ENCODE results near the gene TNP1. TPM values are rescaled to one million over a fixed set of nuclear protein-coding genes. Genes with fewer than 3 reads are reported as not detected.
A peak's percentile ranks its signal among the peaks of the same experiment; 100 is the strongest.

Gene TNP1
- total and polyA plus RNA-seq, 2 donors (not counting 1 experiment from before 2014, with no cell fraction given), result not detected

DNA sequence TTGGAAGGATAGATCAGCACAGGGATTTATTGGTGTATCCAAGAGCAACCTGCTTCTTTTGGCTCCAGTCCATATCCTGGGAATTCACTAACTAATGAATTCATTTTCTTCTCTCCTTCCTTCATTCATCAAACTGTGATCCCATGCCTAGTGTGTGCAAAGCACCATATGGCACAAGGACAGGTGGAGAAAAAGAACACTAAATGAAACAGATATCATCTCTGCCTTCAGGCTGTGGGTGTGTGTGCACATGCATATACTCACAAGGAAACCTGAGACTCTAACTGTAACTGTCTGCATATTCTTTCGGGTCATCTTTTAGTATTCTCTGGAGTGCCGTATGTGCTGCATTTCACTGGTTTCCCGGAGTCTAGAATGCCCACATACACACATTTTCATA is 20.2 kb downstream of the TNP1 start:
- Histone ChIP-seq H3K4me3 (replicated peaks in 1 of 4; ENCODE audit: control extremely low read depth in 1 of 4, insufficient read depth in 1 of 4, low read depth in 3 of 4, low read length in 4 of 4) (no peak overlapping the region), H3K9me3 (ENCODE audit: control insufficient read depth, insufficient read depth, low read depth, low read length) (no peaks in the 10 kb centered on the region), H3K27me3 (ENCODE audit: control insufficient read depth, insufficient read depth, low read length) (peaks cover 2% of the 10 kb centered on the region), H3K79me2 (ENCODE audit: control insufficient read depth, insufficient read depth, low read length) (no peaks in the 10 kb centered on the region), H3K36me3 (ENCODE audit: control insufficient read depth, insufficient read depth, low read length) (no peaks in the 10 kb centered on the region), H3K27ac (ENCODE audit: insufficient read depth, low read length) (no peak overlapping the region), H3K9ac (ENCODE audit: insufficient read depth, low read length) (no peak overlapping the region), H3K4me1 (ENCODE audit: control insufficient read depth, extremely low read depth, insufficient read depth, low read length) (no peaks in the 10 kb centered on the region), H2AFZ (ENCODE audit: low read length) (no peak overlapping the region), H3K4me2 (ENCODE audit: extremely low read depth, insufficient read depth, low read length) (no peak overlapping the region), H4K20me1 (ENCODE audit: control insufficient read depth, extremely low read depth, insufficient read depth, low read length) (no peaks in the 10 kb centered on the region)
- DNase-seq (ENCODE audit: low read depth in 2 of 2), result no peak
- TF ChIP-seq EZH2 (IDR thresholded peaks at IDR 0.05; ENCODE audit: low read length, missing control alignments), result no peak
- TF ChIP-seq, protein P1, sequence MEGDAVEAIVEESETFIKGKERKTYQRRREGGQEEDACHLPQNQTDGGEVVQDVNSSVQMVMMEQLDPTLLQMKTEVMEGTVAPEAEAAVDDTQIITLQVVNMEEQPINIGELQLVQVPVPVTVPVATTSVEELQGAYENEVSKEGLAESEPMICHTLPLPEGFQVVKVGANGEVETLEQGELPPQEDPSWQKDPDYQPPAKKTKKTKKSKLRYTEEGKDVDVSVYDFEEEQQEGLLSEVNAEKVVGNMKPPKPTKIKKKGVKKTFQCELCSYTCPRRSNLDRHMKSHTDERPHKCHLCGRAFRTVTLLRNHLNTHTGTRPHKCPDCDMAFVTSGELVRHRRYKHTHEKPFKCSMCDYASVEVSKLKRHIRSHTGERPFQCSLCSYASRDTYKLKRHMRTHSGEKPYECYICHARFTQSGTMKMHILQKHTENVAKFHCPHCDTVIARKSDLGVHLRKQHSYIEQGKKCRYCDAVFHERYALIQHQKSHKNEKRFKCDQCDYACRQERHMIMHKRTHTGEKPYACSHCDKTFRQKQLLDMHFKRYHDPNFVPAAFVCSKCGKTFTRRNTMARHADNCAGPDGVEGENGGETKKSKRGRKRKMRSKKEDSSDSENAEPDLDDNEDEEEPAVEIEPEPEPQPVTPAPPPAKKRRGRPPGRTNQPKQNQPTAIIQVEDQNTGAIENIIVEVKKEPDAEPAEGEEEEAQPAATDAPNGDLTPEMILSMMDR (conservative IDR thresholded peaks at IDR 0.05 in 1 of 2, IDR thresholded peaks at IDR 0.05 in 1 of 2; ENCODE audit: low read depth in 1 of 2, low read length in 2 of 2), result no peak

DNA sequence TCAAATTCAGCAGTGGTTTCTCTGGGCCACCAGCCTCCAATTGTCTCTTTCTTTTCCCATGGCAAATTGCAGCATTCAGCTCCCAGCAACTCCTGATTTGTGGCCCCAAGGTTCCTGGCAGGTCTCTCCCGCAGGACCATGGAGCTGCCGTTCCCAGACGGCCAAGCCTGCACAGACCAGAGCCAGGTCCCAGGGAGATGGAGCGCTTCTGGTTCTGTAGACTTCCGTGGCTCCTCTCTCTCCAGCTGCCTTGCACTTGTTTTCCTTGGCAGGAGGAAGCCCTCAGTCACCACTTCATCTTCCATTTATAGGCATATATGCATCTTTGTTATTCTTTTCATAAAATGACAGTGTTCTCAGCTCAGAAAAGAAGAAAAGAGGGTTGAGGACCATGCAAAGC is 21.7 kb downstream of the TNP1 start:
- Histone ChIP-seq H3K36me3 (ENCODE audit: control insufficient read depth, insufficient read depth, low read length) (no peaks in the 10 kb centered on the region), H2AFZ (ENCODE audit: low read length) (no peak overlapping the region), H3K4me2 (ENCODE audit: extremely low read depth, insufficient read depth, low read length) (no peak overlapping the region), H3K9me3 (ENCODE audit: control insufficient read depth, insufficient read depth, low read depth, low read length) (no peaks in the 10 kb centered on the region), H4K20me1 (ENCODE audit: control insufficient read depth, extremely low read depth, insufficient read depth, low read length) (no peaks in the 10 kb centered on the region), H3K4me1 (ENCODE audit: control insufficient read depth, extremely low read depth, insufficient read depth, low read length) (no peaks in the 10 kb centered on the region), H3K27me3 (ENCODE audit: control insufficient read depth, insufficient read depth, low read length) (peaks cover 2% of the 10 kb centered on the region), H3K79me2 (ENCODE audit: control insufficient read depth, insufficient read depth, low read length) (no peaks in the 10 kb centered on the region), H3K27ac (ENCODE audit: insufficient read depth, low read length) (no peak overlapping the region), H3K4me3 (replicated peaks in 1 of 4; ENCODE audit: control extremely low read depth in 1 of 4, insufficient read depth in 1 of 4, low read depth in 3 of 4, low read length in 4 of 4) (no peak overlapping the region), H3K9ac (ENCODE audit: insufficient read depth, low read length) (no peak overlapping the region)
- peak; percentile 45 to 75 for DNase-seq (ENCODE audit: low read depth in 2 of 2)
- TF ChIP-seq, protein P1 (conservative IDR thresholded peaks at IDR 0.05 in 1 of 2, IDR thresholded peaks at IDR 0.05 in 1 of 2; ENCODE audit: low read depth in 1 of 2, low read length in 2 of 2), result no peak
- no peak for TF ChIP-seq EZH2 (IDR thresholded peaks at IDR 0.05; ENCODE audit: low read length, missing control alignments)

DNA sequence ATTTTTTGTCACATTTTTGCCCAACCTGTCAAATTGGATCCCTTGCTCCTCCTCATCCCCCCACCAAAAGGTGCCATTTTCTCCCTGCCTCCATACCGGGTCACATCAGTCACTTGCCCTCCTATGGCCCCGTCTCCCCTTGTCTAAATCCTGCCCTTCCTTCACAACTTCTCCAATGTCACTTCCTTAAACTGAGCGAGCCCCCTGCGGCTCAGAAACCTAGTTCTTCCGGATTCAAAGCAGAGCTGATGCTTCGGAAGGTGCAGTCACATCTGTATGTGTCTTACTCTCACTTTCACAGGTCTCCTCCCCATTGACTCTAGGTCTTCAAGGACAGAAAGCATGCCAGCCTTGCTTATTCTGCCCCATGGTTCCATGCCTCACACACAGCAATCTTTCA is 22.1 kb downstream of the TNP1 start:
- no peak for TF ChIP-seq EZH2 (IDR thresholded peaks at IDR 0.05; ENCODE audit: low read length, missing control alignments)
- TF ChIP-seq, protein P1 (conservative IDR thresholded peaks at IDR 0.05 in 1 of 2, IDR thresholded peaks at IDR 0.05 in 1 of 2; ENCODE audit: low read depth in 1 of 2, low read length in 2 of 2), result no peak
- Histone ChIP-seq H2AFZ (ENCODE audit: low read length) (no peak overlapping the region), H3K4me2 (ENCODE audit: extremely low read depth, insufficient read depth, low read length) (no peak overlapping the region)

More for the DNA sequence above, 22.1 kb downstream of the TNP1 start:
- Histone ChIP-seq H3K9ac (ENCODE audit: insufficient read depth, low read length) (no peak overlapping the region), H3K36me3 (ENCODE audit: control insufficient read depth, insufficient read depth, low read length) (no peaks in the 10 kb centered on the region), H3K27me3 (ENCODE audit: control insufficient read depth, insufficient read depth, low read length) (peaks cover 2% of the 10 kb centered on the region), H3K4me3 (replicated peaks in 1 of 4; ENCODE audit: control extremely low read depth in 1 of 4, insufficient read depth in 1 of 4, low read depth in 3 of 4, low read length in 4 of 4) (no peak overlapping the region), H3K79me2 (ENCODE audit: control insufficient read depth, insufficient read depth, low read length) (no peaks in the 10 kb centered on the region), H3K9me3 (ENCODE audit: control insufficient read depth, insufficient read depth, low read depth, low read length) (no peaks in the 10 kb centered on the region), H3K27ac (ENCODE audit: insufficient read depth, low read length) (no peak overlapping the region), H3K4me1 (ENCODE audit: control insufficient read depth, extremely low read depth, insufficient read depth, low read length) (no peaks in the 10 kb centered on the region), H4K20me1 (ENCODE audit: control insufficient read depth, extremely low read depth, insufficient read depth, low read length) (no peaks in the 10 kb centered on the region)
- no peak for DNase-seq (ENCODE audit: low read depth in 2 of 2)

Data from fibroblast of lung (primary cell).